ENCODE results near the gene ZBTB7C. TPM values are rescaled to one million over a fixed set of nuclear protein-coding genes. Genes with fewer than 3 reads are reported as not detected.
A peak's percentile ranks its signal among the peaks of the same experiment; 100 is the strongest.

The ZBTB7C gene
- total and polyA plus RNA-seq, 10 of the 15 experiments (the other 5 are each of a cell fraction or from before 2014, with no cell fraction given), result under 0.01 to 0.08 (median 0.01) TPM; not detected in 7

DNA sequence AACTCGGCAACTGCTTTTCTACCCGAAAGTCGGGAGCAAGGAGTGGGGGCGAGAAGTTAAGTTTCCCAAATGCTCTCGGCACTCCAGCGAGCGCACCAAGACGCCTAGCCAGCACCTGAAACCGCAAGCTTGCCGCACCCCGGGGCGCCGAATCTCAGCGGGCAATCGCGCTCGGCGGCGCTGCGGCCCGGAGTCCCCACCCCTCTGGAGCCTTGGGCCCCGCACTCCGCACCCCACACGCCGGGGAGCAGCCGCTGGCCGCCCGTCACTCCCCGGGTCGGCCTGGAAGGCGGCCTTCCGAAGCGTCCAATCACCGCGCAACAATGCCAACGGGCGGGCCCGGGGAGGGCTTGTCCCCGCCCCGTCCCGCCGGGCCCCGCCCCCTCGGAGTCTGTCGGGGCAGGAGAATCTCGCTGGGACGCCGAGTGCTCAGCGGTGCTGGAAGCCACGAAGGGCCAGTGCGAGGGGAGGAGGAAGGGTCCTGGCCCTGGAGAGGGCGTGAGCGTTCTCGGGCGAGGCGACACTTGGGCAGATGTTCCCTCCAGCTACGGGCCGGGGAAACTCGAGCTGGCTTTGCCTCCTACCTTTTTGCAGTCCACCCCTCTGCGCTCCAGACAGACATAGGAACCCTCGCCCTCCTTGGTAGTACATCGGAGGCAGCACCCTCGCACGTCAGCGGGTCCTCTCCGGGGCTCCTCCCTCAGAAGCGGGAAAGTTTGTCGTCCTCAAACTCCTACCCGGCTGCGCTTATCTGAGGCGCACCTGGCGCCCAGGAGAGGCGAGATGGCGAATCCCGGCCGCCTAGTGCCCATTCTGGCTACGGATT lies 1.1 kb upstream of the ZBTB7C start:
- H3K27ac ChIP-seq (ENCODE audit: control insufficient read depth, insufficient read depth), result no peak overlapping the region
- POLR2A ChIA-PET, result no interaction called here
- H3K4me3 ChIP-seq, result peak overlapping the region; percentile 69
- no peaks in the 10 kb centered on the region for H3K4me1 ChIP-seq (ENCODE audit: control insufficient read depth, insufficient read depth, low read length)
- intact Hi-C loops (cut with micrococcal nuclease; ENCODE audit: unreplicated experiment), result no loop called here
- CTCF ChIA-PET, result no interaction called here
- no TSS peak for BruUV-seq (replicated peaks)
- no peaks in the 10 kb centered on the region for H4K20me1 ChIP-seq (ENCODE audit: control insufficient read depth, insufficient read depth)
- no peak overlapping the region for H3K9ac ChIP-seq (ENCODE audit: control insufficient read depth, insufficient read depth, low read length)
- no peaks in the 10 kb centered on the region for H3K36me3 ChIP-seq (ENCODE audit: control insufficient read depth in 2 of 2, insufficient read depth in 2 of 2, low read length in 1 of 2)
- peak overlapping the region; percentile 55 for H2AFZ ChIP-seq (ENCODE audit: control insufficient read depth, low read depth, low read length)
- H3K27me3 ChIP-seq (replicated peaks in 1 of 2; ENCODE audit: control insufficient read depth in 2 of 2, insufficient read depth in 2 of 2, low read length in 1 of 2), result peaks cover 11 to 16% of the 10 kb centered on the region in 2 experiments
- ATAC-seq (peak; percentile 99), DNase-seq (ENCODE audit: low read depth, low spot score) (no peak), FAIRE-seq (no peak)
- no peak for TF ChIP-seq MTA2 (IDR thresholded peaks at IDR 0.05; ENCODE audit: low read depth)
- TF ChIP-seq, protein P1, sequence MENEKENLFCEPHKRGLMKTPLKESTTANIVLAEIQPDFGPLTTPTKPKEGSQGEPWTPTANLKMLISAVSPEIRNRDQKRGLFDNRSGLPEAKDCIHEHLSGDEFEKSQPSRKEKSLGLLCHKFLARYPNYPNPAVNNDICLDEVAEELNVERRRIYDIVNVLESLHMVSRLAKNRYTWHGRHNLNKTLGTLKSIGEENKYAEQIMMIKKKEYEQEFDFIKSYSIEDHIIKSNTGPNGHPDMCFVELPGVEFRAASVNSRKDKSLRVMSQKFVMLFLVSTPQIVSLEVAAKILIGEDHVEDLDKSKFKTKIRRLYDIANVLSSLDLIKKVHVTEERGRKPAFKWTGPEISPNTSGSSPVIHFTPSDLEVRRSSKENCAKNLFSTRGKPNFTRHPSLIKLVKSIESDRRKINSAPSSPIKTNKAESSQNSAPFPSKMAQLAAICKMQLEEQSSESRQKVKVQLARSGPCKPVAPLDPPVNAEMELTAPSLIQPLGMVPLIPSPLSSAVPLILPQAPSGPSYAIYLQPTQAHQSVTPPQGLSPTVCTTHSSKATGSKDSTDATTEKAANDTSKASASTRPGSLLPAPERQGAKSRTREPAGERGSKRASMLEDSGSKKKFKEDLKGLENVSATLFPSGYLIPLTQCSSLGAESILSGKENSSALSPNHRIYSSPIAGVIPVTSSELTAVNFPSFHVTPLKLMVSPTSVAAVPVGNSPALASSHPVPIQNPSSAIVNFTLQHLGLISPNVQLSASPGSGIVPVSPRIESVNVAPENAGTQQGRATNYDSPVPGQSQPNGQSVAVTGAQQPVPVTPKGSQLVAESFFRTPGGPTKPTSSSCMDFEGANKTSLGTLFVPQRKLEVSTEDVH (IDR thresholded peaks at IDR 0.05; ENCODE audit: low read depth, partially characterized antibody), result no peak
- TF ChIP-seq, protein P2, sequence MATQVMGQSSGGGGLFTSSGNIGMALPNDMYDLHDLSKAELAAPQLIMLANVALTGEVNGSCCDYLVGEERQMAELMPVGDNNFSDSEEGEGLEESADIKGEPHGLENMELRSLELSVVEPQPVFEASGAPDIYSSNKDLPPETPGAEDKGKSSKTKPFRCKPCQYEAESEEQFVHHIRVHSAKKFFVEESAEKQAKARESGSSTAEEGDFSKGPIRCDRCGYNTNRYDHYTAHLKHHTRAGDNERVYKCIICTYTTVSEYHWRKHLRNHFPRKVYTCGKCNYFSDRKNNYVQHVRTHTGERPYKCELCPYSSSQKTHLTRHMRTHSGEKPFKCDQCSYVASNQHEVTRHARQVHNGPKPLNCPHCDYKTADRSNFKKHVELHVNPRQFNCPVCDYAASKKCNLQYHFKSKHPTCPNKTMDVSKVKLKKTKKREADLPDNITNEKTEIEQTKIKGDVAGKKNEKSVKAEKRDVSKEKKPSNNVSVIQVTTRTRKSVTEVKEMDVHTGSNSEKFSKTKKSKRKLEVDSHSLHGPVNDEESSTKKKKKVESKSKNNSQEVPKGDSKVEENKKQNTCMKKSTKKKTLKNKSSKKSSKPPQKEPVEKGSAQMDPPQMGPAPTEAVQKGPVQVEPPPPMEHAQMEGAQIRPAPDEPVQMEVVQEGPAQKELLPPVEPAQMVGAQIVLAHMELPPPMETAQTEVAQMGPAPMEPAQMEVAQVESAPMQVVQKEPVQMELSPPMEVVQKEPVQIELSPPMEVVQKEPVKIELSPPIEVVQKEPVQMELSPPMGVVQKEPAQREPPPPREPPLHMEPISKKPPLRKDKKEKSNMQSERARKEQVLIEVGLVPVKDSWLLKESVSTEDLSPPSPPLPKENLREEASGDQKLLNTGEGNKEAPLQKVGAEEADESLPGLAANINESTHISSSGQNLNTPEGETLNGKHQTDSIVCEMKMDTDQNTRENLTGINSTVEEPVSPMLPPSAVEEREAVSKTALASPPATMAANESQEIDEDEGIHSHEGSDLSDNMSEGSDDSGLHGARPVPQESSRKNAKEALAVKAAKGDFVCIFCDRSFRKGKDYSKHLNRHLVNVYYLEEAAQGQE (IDR thresholded peaks at IDR 0.05; ENCODE audit: low read depth, low read length), result no peak
- TF ChIP-seq POLR2A (IDR thresholded peaks at IDR 0.05; ENCODE audit: low read depth, low read length), result no peak
- TF ChIP-seq, protein P3, sequence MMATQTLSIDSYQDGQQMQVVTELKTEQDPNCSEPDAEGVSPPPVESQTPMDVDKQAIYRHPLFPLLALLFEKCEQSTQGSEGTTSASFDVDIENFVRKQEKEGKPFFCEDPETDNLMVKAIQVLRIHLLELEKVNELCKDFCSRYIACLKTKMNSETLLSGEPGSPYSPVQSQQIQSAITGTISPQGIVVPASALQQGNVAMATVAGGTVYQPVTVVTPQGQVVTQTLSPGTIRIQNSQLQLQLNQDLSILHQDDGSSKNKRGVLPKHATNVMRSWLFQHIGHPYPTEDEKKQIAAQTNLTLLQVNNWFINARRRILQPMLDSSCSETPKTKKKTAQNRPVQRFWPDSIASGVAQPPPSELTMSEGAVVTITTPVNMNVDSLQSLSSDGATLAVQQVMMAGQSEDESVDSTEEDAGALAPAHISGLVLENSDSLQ (IDR thresholded peaks at IDR 0.05), result peak; percentile 88
- TF ChIP-seq RUNX3 (IDR thresholded peaks at IDR 0.05; ENCODE audit: low read length), result 0 out of 2 replicates have a peak, but pooled peaks have one; percentile 6
- TF ChIP-seq RBBP5 (conservative IDR thresholded peaks at IDR 0.05), result no peak
- TF ChIP-seq, protein P4, sequence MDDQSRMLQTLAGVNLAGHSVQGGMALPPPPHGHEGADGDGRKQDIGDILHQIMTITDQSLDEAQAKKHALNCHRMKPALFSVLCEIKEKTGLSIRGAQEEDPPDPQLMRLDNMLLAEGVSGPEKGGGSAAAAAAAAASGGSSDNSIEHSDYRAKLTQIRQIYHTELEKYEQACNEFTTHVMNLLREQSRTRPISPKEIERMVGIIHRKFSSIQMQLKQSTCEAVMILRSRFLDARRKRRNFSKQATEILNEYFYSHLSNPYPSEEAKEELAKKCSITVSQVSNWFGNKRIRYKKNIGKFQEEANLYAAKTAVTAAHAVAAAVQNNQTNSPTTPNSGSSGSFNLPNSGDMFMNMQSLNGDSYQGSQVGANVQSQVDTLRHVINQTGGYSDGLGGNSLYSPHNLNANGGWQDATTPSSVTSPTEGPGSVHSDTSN (IDR thresholded peaks at IDR 0.05; ENCODE audit: insufficient replicate concordance, low read depth, low read length), result peak; percentile 73
- TF ChIP-seq ZNF384 (IDR thresholded peaks at IDR 0.05; ENCODE audit: borderline replicate concordance, low read depth, low read length), result no peak
- TF ChIP-seq EZH2 (IDR thresholded peaks at IDR 0.05; ENCODE audit: borderline replicate concordance, control insufficient read depth, low read depth, low read length), result 0 out of 2 replicates have a peak, but pooled peaks have one; percentile 24
- H3K9me3 ChIP-seq (replicated peaks; ENCODE audit: control insufficient read depth, insufficient read depth, low read length), result no peaks in the 10 kb centered on the region; the same call in 2 of the 3 replicates
- peak overlapping the region; percentile 98 for H3K4me2 ChIP-seq (ENCODE audit: control insufficient read depth, insufficient read depth)
- H3K79me2 ChIP-seq (ENCODE audit: control insufficient read depth, insufficient read depth, low read length), result no peaks in the 10 kb centered on the region
- 5% methylated on average over 63 of the region's 77 CpGs for WGBS (ENCODE audit: insufficient coverage, insufficient replicate concordance, low lambda C conversion rate, missing lambda C conversion rate)
- SMC1A ChIA-PET (ENCODE audit: uncharacterized antibody, unreplicated experiment), result no interaction called here
- in situ Hi-C loops (cut with MboI), result no loop called here
- RAD21 ChIA-PET (ENCODE audit: unreplicated experiment), result no interaction called here

Data from GM12878 (cell line).